Karpas-422 (cell line): ENCODE results near the gene ENDOV. TPM values are rescaled to one million over a fixed set of nuclear protein-coding genes. Genes with fewer than 3 reads are reported as not detected.

Source experiments
- DNase-seq: peaks from one replicate; pipeline ENCODE4 v3.0.0-alpha.2; 2015
- H2AFZ ChIP-seq: fragments of 200-600 bp; sonication (generic); 2 replicates; pipeline ENCODE4 v1.6.1; 2014; ENCODE audit warnings: antibody characterized with exemption, low read length, mixed read lengths
- H3K27ac ChIP-seq: fragments of 200-600 bp; sonication (generic); 2 replicates; pipeline ENCODE4 v1.5.1; 2014; ENCODE audit warnings: mild to moderate bottlenecking, low read length, moderate library complexity
- H3K27me3 ChIP-seq: fragments of 200-600 bp; sonication (generic); 2 replicates; pipeline ENCODE4 v1.6.1; 2014; ENCODE audit warnings: low read length, mixed read lengths
- H3K36me3 ChIP-seq: fragments of 200-600 bp; sonication (generic); 2 replicates; pipeline ENCODE4 v1.6.1; 2014; ENCODE audit warnings: low read length, mixed read lengths; ENCODE audit not compliant: insufficient read depth
- H3K4me1 ChIP-seq: fragments of 200-600 bp; sonication (generic); 2 replicates; pipeline ENCODE4 v1.6.1; 2014; ENCODE audit warnings: mild to moderate bottlenecking, low read length, mixed read lengths
- H3K4me2 ChIP-seq: fragments of 200-600 bp; sonication (generic); 2 replicates; pipeline ENCODE4 v1.6.1; 2014; ENCODE audit warnings: low read length, low read depth, mild to moderate bottlenecking; ENCODE audit not compliant: poor library complexity, severe bottlenecking
- H3K4me3 ChIP-seq: fragments of 200-600 bp; sonication (generic); 2 replicates; pipeline ENCODE4 v1.5.1; 2014; ENCODE audit warnings: mild to moderate bottlenecking, antibody characterized with exemption, low read length, mixed read lengths
- H3K79me2 ChIP-seq: fragments of 200-600 bp; sonication (generic); 2 replicates; pipeline ENCODE4 v1.6.1; 2014; ENCODE audit warnings: mild to moderate bottlenecking, low read length, mixed read lengths
- H3K9ac ChIP-seq: fragments of 200-600 bp; sonication (generic); 2 replicates; pipeline ENCODE4 v1.6.0; 2014; ENCODE audit warnings: low read length
- H3K9me2 ChIP-seq: fragments of 200-600 bp; sonication (generic), shearing (Covaris generic); replicated peaks from 2 replicates; pipeline ENCODE4 v1.6.0; 2014; ENCODE audit warnings: mild to moderate bottlenecking, low read length, moderate library complexity; ENCODE audit not compliant: insufficient read depth
- H3K9me3 ChIP-seq: fragments of 300-700, 200-600 bp; sonication (generic); 2 replicates; pipeline ENCODE4 v1.6.1; 2014; ENCODE audit warnings: low read length, mixed read lengths
- H4K20me1 ChIP-seq: fragments of 200-600 bp; sonication (generic); 2 replicates; pipeline ENCODE4 v1.6.1; 2014; ENCODE audit warnings: mild to moderate bottlenecking, antibody characterized with exemption, low read length, low read depth; ENCODE audit not compliant: insufficient read depth
- total RNA-seq: library from RNA; depleted of rRNA; stranded (reverse); fragments of >200 nt; shearing (Covaris generic); gene quantifications from 2 replicates; pipeline ENCODE4 v1.2.3, GENCODE V29; 2014; ENCODE audit warnings: low replicate concordance

ENDOV gene
- total RNA-seq, 1 experiment from 2014 or later = 22.7 TPM

- no peaks in the 10 kb centered on the region for H3K36me3 ChIP-seq
- H3K9me3 ChIP-seq = no peaks in the 10 kb centered on the region
- no peaks in the 10 kb centered on the region for H3K27me3 ChIP-seq
- DNase-seq = no peak
- no peak overlapping the region for H2AFZ ChIP-seq
- H3K9ac ChIP-seq = no peak overlapping the region
- no peaks in the 10 kb centered on the region for H3K4me1 ChIP-seq
- H3K27ac ChIP-seq = no peak overlapping the region
- no peaks in the 10 kb centered on the region for H4K20me1 ChIP-seq
- H3K4me3 ChIP-seq = no peak overlapping the region
- no peaks in the 10 kb centered on the region for H3K9me2 ChIP-seq
- H3K79me2 ChIP-seq = no peaks in the 10 kb centered on the region
- no peak overlapping the region for H3K4me2 ChIP-seq
These were observed 48.9 kb downstream of the ENDOV start for GRCh38 chr17:80463784-80464400.

DNA sequence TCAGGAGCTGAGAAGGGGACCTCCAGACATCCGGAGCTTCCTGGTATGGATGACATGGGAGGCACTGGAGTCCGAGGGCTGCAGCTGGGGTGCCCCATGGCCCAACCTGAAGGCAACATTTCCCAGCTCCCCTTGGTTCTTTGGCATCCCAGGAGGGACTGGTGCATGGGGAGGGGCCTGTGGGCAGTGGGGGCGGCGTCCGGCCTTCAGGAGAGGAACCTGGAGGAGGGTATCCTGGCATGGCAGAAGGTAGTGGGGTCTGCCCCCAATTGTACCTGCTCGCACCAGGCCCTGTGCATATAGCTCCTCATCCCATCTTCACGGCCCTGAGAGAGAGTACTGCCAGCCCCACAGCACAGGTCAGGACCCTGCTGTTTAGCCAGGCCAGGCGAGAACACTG lies 49.5 kb downstream of the ENDOV start:
- no peaks in the 10 kb centered on the region for H3K9me2 ChIP-seq
- H4K20me1 ChIP-seq = no peaks in the 10 kb centered on the region
- H3K4me3 ChIP-seq = no peak overlapping the region
- no peaks in the 10 kb centered on the region for H3K4me1 ChIP-seq
- no peak overlapping the region for H2AFZ ChIP-seq
- H3K9me3 ChIP-seq = no peaks in the 10 kb centered on the region
- no peaks in the 10 kb centered on the region for H3K36me3 ChIP-seq
- DNase-seq = no peak
- no peaks in the 10 kb centered on the region for H3K27me3 ChIP-seq
- no peak overlapping the region for H3K9ac ChIP-seq
- H3K79me2 ChIP-seq = no peaks in the 10 kb centered on the region
- H3K27ac ChIP-seq = no peak overlapping the region
- H3K4me2 ChIP-seq = no peak overlapping the region

DNA sequence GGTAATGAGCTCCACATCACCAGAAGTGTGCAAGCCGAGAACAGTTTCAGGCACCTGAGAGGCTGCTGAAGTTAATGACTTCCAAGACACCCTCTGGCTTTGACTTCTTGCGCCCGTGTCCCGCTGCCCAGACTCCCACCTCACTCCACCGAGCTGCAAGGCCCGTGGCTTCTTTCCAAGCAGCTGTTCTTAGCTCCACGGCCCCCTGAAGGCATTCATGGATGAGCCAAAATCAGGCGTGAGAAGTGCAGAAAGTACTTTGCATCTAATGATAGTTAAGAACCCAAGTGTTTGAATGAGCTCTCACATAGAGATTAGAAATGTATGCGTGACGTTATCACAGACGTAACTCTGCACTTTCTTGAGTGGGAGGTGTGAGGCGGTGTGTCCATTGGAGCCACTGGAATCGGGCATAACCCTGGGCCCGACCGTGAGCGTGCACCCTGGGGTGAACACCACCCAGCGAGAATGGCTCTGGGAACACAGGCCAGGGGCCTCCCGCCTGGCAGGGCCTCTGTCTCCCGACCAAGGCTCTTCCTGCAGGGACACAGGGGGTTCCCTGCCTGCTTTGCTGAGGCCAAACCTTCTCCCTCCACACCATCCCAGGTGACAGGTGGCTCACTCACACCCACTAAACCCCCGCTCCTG lies 50.5 kb downstream of the ENDOV start:
- Histone ChIP-seq H4K20me1 (no peaks in the 10 kb centered on the region), H3K9me3 (no peaks in the 10 kb centered on the region), H2AFZ (no peak overlapping the region), H3K27ac (no peak overlapping the region), H3K9ac (no peak overlapping the region), H3K36me3 (no peaks in the 10 kb centered on the region), H3K27me3 (no peaks in the 10 kb centered on the region), H3K4me2 (no peak overlapping the region), H3K4me1 (no peaks in the 10 kb centered on the region), H3K4me3 (no peak overlapping the region), H3K9me2 (no peaks in the 10 kb centered on the region), H3K79me2 (no peaks in the 10 kb centered on the region)
- DNase-seq = no peak

DNA sequence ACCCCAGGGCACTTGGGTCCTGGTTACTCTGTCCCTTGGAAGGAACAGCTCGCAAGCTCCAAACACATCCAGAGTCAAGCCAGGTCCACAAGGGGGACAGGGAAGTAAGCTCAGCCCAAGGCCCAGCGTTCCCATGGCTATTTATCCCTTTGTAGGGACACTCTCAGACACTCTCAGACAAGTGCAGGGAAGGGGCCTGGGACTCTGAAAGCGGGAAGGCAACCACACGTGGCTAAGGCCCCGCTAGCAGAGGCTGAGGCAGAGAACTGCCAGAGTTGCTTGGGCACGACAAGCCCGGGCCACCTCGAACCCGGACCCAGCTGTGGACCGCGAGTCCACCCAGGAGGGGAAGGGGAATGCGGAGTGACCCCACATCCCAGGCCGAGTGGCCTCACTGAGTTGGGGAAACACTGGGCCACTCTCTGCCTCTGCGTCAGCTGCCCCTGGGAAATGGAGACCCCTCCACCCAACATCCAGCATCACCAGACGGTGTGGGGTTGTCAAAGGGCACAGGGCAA lies 51.3 kb downstream of the ENDOV start:
- no peaks in the 10 kb centered on the region for H3K36me3 ChIP-seq
- no peak for DNase-seq
- H3K4me1 ChIP-seq = no peaks in the 10 kb centered on the region
- no peaks in the 10 kb centered on the region for H4K20me1 ChIP-seq
- H3K27me3 ChIP-seq = no peaks in the 10 kb centered on the region
- H3K9me3 ChIP-seq = no peaks in the 10 kb centered on the region
- no peaks in the 10 kb centered on the region for H3K79me2 ChIP-seq
- H3K9me2 ChIP-seq = no peaks in the 10 kb centered on the region
- no peak overlapping the region for H3K4me3 ChIP-seq
- H3K9ac ChIP-seq = no peak overlapping the region
- H3K27ac ChIP-seq = no peak overlapping the region
- H3K4me2 ChIP-seq = no peak overlapping the region
- no peak overlapping the region for H2AFZ ChIP-seq

GRCh38 chr17:80468242-80468641 lies 53.3 kb downstream of the ENDOV start:
- Histone ChIP-seq H3K79me2 (no peaks in the 10 kb centered on the region), H3K9me3 (no peaks in the 10 kb centered on the region), H3K27me3 (no peaks in the 10 kb centered on the region), H3K4me1 (no peaks in the 10 kb centered on the region), H4K20me1 (no peaks in the 10 kb centered on the region), H3K9me2 (no peaks in the 10 kb centered on the region), H3K4me3 (no peak overlapping the region), H3K4me2 (no peak overlapping the region), H3K27ac (no peak overlapping the region), H3K9ac (no peak overlapping the region), H3K36me3 (no peaks in the 10 kb centered on the region), H2AFZ (no peak overlapping the region)
- no peak for DNase-seq

- Histone ChIP-seq H4K20me1 (no peaks in the 10 kb centered on the region), H3K4me1 (no peaks in the 10 kb centered on the region), H3K9ac (no peak overlapping the region), H3K79me2 (no peaks in the 10 kb centered on the region), H2AFZ (no peak overlapping the region), H3K9me3 (no peaks in the 10 kb centered on the region), H3K27ac (no peak overlapping the region), H3K4me2 (no peak overlapping the region), H3K27me3 (no peaks in the 10 kb centered on the region), H3K4me3 (no peak overlapping the region), H3K9me2 (no peaks in the 10 kb centered on the region), H3K36me3 (no peaks in the 10 kb centered on the region)
- no peak for DNase-seq
These were observed 54.0 kb downstream of the ENDOV start for GRCh38 chr17:80468781-80469493.

GRCh38 chr17:80469667-80470066 lies 54.7 kb downstream of the ENDOV start:
- H3K9ac ChIP-seq = no peak overlapping the region
- H3K4me1 ChIP-seq = peaks cover 6% of the 10 kb centered on the region
- H3K4me3 ChIP-seq = no peak overlapping the region
- no peaks in the 10 kb centered on the region for H3K27me3 ChIP-seq
- no peaks in the 10 kb centered on the region for H3K9me2 ChIP-seq
- H4K20me1 ChIP-seq = no peaks in the 10 kb centered on the region
- H3K27ac ChIP-seq = no peak overlapping the region
- H3K9me3 ChIP-seq = no peaks in the 10 kb centered on the region
- no peaks in the 10 kb centered on the region for H3K79me2 ChIP-seq
- DNase-seq = no peak
- no peak overlapping the region for H3K4me2 ChIP-seq
- H3K36me3 ChIP-seq = no peaks in the 10 kb centered on the region
- H2AFZ ChIP-seq = no peak overlapping the region

DNA sequence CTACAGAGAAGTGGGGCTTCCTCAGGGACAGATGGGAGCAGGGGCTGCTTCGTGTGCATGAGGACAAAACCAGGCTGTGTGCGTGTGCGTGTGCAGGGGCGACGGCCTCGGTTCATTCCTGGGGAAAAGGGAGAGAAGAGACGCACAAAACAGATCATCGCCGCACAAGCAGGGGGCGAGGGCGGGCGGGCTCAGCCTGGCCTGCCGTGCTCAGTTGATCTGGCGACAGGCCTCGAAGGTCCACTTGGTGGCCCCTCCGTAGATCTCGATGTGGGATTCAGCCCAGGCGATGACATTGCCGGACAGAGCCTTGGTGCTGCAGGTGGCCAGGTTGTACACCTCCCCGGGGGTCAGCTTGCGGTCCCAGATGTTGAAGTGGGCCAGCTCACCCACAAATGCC lies 55.6 kb downstream of the ENDOV start:
- no peaks in the 10 kb centered on the region for H3K27me3 ChIP-seq

More for the DNA sequence above, 55.6 kb downstream of the ENDOV start:
- H2AFZ ChIP-seq = no peak overlapping the region
- no peak overlapping the region for H3K27ac ChIP-seq
- H3K4me3 ChIP-seq = no peak overlapping the region
- peaks cover 11% of the 10 kb centered on the region for H3K4me1 ChIP-seq
- no peaks in the 10 kb centered on the region for H3K79me2 ChIP-seq
- no peaks in the 10 kb centered on the region for H4K20me1 ChIP-seq
- H3K9me3 ChIP-seq = no peaks in the 10 kb centered on the region
- H3K9me2 ChIP-seq = no peaks in the 10 kb centered on the region
- no peak overlapping the region for H3K9ac ChIP-seq
- no peaks in the 10 kb centered on the region for H3K36me3 ChIP-seq
- no peak for DNase-seq
- no peak overlapping the region for H3K4me2 ChIP-seq
